RWPE1 (cell line): ENCODE measurements around the gene PLCB4.
"Not testable (repeated sequence)": the region's sequence is repeated elsewhere in the genome, so short reads cannot be mapped to it uniquely, and the experiment has no call there.

Experiments
- CTCF ChIA-PET: fragments of 350-600 bp; sonication (Branson Sonifier 250); formaldehyde crosslinking; extraction: SDS; loops from one replicate; lab custom pipeline; 2021; lab: Yijun Ruan, JAX
- POLR2A ChIA-PET: fragments of 400-600 bp; formaldehyde crosslinking; extraction: SDS; loops from one replicate; lab custom pipeline; 2020; ENCODE audit warnings: antibody characterized with exemption; ENCODE audit not compliant: low non-redundant PET; lab: Yijun Ruan, JAX
- DNase-seq: peaks from one replicate; pipeline ENCODE4 v3.0.0; 2012; ENCODE audit warnings: low spot score
- H3K27ac ChIP-seq: fragments of 450-650 bp; 2 replicates; pipeline ENCODE4 v1.5.1; 2017
- TF ChIP-seq, protein P1 (sequence below): fragments of 450-650 bp; conservative IDR thresholded peaks from 2 replicates; pipeline ENCODE4 v1.5.1; 2017; ENCODE audit warnings: low read depth, mild to moderate bottlenecking

Gene PLCB4

GRCh38 chr20:9377007-9377406 is 308.1 kb downstream of the PLCB4 start:
- no peak overlapping the region for H3K27ac ChIP-seq
- DNase-seq = no peak
- POLR2A ChIA-PET = no interaction called here
- CTCF ChIA-PET = no interaction called here
- TF ChIP-seq, protein P1, sequence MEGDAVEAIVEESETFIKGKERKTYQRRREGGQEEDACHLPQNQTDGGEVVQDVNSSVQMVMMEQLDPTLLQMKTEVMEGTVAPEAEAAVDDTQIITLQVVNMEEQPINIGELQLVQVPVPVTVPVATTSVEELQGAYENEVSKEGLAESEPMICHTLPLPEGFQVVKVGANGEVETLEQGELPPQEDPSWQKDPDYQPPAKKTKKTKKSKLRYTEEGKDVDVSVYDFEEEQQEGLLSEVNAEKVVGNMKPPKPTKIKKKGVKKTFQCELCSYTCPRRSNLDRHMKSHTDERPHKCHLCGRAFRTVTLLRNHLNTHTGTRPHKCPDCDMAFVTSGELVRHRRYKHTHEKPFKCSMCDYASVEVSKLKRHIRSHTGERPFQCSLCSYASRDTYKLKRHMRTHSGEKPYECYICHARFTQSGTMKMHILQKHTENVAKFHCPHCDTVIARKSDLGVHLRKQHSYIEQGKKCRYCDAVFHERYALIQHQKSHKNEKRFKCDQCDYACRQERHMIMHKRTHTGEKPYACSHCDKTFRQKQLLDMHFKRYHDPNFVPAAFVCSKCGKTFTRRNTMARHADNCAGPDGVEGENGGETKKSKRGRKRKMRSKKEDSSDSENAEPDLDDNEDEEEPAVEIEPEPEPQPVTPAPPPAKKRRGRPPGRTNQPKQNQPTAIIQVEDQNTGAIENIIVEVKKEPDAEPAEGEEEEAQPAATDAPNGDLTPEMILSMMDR = no peak

- H3K27ac ChIP-seq, POLR2A ChIA-PET, CTCF ChIA-PET, DNase-seq: not testable (repeated sequence)
Measured at GRCh38 chr20:9385345-9386310, 316.7 kb downstream of the PLCB4 start.

DNA sequence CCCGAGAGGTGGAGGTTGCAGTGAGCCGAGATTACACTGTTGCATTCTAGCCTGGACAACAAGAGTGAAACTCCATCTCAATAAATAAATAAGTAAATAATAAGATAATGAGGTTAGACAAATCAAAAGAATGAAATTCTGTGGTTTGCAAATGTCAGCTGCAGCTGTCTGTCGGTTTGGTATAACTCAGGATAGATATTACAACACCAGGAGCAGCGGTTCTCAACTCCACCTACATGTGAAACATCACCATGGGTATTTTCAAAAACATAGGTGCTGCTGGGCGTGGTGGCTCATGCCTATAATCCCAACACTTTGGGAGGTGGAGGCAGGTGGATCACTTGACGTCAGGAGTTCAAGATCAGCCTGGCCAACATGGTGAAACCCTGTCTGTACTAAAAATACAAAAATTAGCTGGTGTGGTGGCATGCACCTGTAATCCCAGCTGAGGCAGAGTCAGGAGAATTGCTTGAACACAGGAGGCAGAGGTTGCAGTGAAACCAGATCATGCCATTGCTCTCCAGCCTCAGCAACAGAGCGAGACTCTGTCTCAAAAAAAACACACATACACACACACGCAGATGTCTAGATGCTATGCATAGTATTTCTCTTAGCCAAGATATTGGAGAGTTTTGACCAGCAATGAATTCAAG is 319.4 kb downstream of the PLCB4 start:
- DNase-seq = no peak
- H3K27ac ChIP-seq = no peak overlapping the region
- TF ChIP-seq, protein P1 = no peak
- ChIA-PET POLR2A (no interaction called here), CTCF (interaction anchor here (0.6 kb wide), 1 partner anchor 638 kb away, joined by 3 read pairs; no protein-coding TSS in a partner anchor)

- no peak for DNase-seq
- POLR2A ChIA-PET = no interaction called here
- TF ChIP-seq, protein P1 = no peak
- CTCF ChIA-PET = interaction anchor here (0.6 kb wide), 1 partner anchor 638 kb away, joined by 3 read pairs; no protein-coding TSS in a partner anchor
- H3K27ac ChIP-seq = no peak overlapping the region
Measured at GRCh38 chr20:9388813-9389161, 319.9 kb downstream of the PLCB4 start.

DNA sequence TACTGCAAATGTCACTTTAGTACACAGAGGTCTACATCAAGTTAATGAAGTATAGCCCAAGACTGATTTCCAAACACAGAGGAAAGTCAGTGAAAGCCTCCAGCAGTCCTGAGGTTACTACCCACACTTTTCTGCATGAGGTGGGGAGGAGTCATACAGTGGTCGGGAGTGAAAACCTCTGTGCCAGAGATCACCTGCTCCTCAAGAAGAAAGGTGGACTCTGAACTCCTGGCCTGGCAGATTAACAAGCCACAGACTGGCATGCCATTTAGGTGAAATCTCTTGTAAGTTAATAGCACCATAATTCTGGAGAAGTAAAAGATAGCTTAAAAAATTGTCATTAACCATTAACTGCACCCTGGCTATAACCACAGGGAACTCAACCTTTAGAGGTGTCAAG is 320.5 kb downstream of the PLCB4 start:
- DNase-seq = no peak
- TF ChIP-seq, protein P1 = no peak
- POLR2A ChIA-PET = no interaction called here
- no peak overlapping the region for H3K27ac ChIP-seq
- CTCF ChIA-PET = interaction anchor here (0.6 kb wide), 1 partner anchor 390 kb away, joined by 3 read pairs; no protein-coding TSS in a partner anchor

- TF ChIP-seq, protein P1 = no peak
- no peak for DNase-seq
- ChIA-PET POLR2A (no interaction called here), CTCF (interaction anchor here (0.5 to 0.6 kb wide), 2 partner anchors 11 to 518 kb away, joined by 3 read pairs; no protein-coding TSS in a partner anchor)
- no peak overlapping the region for H3K27ac ChIP-seq
Measured at GRCh38 chr20:9390441-9390840, 321.6 kb downstream of the PLCB4 start.
